Kidney epithelial cell (primary cell): Measurements from ENCODE around the gene KRTAP5-9. TPM values are rescaled to one million over a fixed set of nuclear protein-coding genes. Genes with fewer than 3 reads are reported as not detected.
"Not testable (repeated sequence)": the region's sequence is repeated elsewhere in the genome, so short reads cannot be mapped to it uniquely, and the experiment has no call there.

Experiments
- DNase-seq: peaks from one replicate; pipeline ENCODE4 v3.0.0-alpha.2; 2010; ENCODE audit warnings: low read depth
- H3K27me3 ChIP-seq: 2 replicates; pipeline ENCODE4 v1.6.0; 2011; ENCODE audit warnings: low read length; ENCODE audit not compliant: control insufficient read depth, insufficient read depth
- H3K36me3 ChIP-seq: 2 replicates; pipeline ENCODE4 v1.5.1; 2011; ENCODE audit warnings: low read length; ENCODE audit not compliant: control insufficient read depth, insufficient read depth
- H3K4me3 ChIP-seq: 2 replicates; pipeline ENCODE4 v1.5.1; 2011; ENCODE audit warnings: low read depth, mild to moderate bottlenecking, control low read depth, low read length
- total RNA-seq: library from RNA; depleted of rRNA; stranded (reverse); fragments of >200 nt; gene quantifications from 2 replicates; pipeline ENCODE4 v1.2.3, GENCODE V29; 2015
- TF ChIP-seq, protein P1 (sequence below): IDR thresholded peaks from 2 replicates; pipeline ENCODE4 v1.5.1; 2011; ENCODE audit warnings: mild to moderate bottlenecking, moderate library complexity, low read length, control low read depth, inconsistent platforms; ENCODE audit not compliant: insufficient read depth, poor library complexity, severe bottlenecking

Gene KRTAP5-9
- total RNA-seq, 1 donor from 2014 or later: not detected

DNA sequence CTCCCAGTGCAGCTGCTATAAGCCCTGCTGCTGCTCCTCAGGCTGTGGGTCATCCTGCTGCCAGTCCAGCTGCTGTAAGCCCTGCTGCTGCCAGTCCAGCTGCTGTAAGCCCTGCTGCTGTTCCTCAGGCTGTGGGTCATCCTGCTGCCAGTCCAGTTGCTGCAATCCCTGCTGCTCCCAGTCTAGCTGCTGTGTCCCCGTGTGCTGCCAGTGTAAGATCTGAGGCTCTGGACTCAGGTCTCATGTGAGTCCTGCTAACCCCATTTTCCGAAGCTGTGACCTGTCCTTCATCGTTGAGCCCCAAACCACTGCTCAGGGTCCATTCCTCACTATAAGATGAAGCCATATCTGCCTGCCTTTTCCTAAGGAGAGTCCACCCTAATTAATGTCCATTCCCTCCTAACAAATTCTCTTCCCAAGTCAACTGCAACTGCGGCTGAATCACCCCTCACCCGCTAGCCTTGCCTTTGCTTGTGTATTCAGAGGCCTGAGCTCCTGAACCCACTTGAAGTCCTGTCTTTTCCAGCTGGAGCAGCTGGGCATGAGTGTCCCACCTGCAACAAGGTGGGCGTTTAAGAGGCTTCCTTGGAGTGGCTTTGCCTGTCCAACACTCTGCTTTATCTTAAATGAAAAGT is 20.5 kb upstream of the KRTAP5-9 start:
- no peak for DNase-seq
- Histone ChIP-seq H3K36me3 (no peaks in the 10 kb centered on the region), H3K27me3 (peaks cover 4% of the 10 kb centered on the region), H3K4me3 (no peak overlapping the region)
- TF ChIP-seq, protein P1, sequence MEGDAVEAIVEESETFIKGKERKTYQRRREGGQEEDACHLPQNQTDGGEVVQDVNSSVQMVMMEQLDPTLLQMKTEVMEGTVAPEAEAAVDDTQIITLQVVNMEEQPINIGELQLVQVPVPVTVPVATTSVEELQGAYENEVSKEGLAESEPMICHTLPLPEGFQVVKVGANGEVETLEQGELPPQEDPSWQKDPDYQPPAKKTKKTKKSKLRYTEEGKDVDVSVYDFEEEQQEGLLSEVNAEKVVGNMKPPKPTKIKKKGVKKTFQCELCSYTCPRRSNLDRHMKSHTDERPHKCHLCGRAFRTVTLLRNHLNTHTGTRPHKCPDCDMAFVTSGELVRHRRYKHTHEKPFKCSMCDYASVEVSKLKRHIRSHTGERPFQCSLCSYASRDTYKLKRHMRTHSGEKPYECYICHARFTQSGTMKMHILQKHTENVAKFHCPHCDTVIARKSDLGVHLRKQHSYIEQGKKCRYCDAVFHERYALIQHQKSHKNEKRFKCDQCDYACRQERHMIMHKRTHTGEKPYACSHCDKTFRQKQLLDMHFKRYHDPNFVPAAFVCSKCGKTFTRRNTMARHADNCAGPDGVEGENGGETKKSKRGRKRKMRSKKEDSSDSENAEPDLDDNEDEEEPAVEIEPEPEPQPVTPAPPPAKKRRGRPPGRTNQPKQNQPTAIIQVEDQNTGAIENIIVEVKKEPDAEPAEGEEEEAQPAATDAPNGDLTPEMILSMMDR: no peak

DNA sequence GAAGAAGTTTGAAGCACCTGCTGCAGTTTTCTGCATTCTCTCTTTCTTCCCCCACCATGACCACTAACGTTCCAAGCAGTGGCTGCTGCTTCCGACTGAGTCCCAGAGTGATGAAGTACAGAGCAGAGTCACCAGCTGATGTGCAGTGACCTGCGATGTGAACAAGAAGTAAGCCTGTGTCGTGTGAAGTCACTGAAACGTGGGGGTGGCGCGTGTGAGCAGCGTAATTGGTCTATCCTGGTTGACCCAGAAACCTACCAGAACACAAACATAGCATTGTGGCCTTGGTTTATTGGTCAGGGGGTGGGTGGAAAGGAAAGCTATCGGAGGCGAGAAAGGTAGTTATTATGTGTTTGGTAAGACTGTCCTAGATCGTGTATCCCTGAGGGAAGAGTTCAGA is 17.6 kb upstream of the KRTAP5-9 start:
- H3K27me3 ChIP-seq: peaks cover 2% of the 10 kb centered on the region
- H3K36me3 ChIP-seq: no peaks in the 10 kb centered on the region
- no peak overlapping the region for H3K4me3 ChIP-seq
- DNase-seq: no peak
- TF ChIP-seq, protein P1: no peak

GRCh38 chr11:71532036-71532610 is 16.1 kb upstream of the KRTAP5-9 start:
- TF ChIP-seq, protein P1: no peak
- H3K27me3 ChIP-seq: peaks cover 2% of the 10 kb centered on the region

GRCh38 chr11:71534711-71535608 is 13.3 kb upstream of the KRTAP5-9 start:
- not testable (repeated sequence) for H3K4me3 ChIP-seq, DNase-seq, H3K27me3 ChIP-seq, H3K36me3 ChIP-seq

More at GRCh38 chr11:71532036-71532610, 16.1 kb upstream of the KRTAP5-9 start:
- Histone ChIP-seq H3K4me3 (no peak overlapping the region), H3K36me3 (no peaks in the 10 kb centered on the region)
- DNase-seq: no peak

- no peak for DNase-seq
- no peaks in the 10 kb centered on the region for H3K36me3 ChIP-seq
- TF ChIP-seq, protein P1: no peak
- H3K4me3 ChIP-seq: no peak overlapping the region
- H3K27me3 ChIP-seq: peaks cover 2% of the 10 kb centered on the region
Observed at GRCh38 chr11:71535825-71536224, 12.4 kb upstream of the KRTAP5-9 start.

DNA sequence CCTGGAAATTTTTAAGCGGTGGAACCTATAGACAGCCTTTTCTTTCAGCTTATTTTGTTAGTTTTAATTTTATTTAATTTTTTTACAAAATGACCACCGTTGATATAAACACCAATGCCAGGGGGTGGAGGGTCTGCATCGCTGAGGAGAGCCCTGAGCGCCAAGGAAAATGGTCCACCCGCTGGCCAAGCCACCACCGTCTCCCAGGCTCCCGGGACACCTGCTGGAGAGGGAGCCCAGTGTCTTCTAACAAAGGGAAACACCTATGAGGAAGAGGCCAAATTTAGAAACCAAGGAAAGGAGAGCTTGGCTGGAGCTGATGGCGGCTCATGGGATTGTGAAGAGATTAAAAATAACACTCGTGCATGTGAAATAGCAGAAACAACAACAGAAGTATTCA is 10.7 kb upstream of the KRTAP5-9 start:
- DNase-seq: no peak
- Histone ChIP-seq H3K27me3 (peaks cover 2% of the 10 kb centered on the region), H3K36me3 (no peaks in the 10 kb centered on the region), H3K4me3 (no peak overlapping the region)
- TF ChIP-seq, protein P1: no peak

GRCh38 chr11:71537977-71538665 is 10.1 kb upstream of the KRTAP5-9 start, which contains the start of gene KRTAP5-8:
KRTAP5-8 (plus strand) TSS chr11:71538025; CDS start chr11:71538056, 31 bp downstream.
- H3K36me3 ChIP-seq, DNase-seq, H3K27me3 ChIP-seq, H3K4me3 ChIP-seq: not testable (repeated sequence)
